HepG2 (cell line): ENCODE data around the gene APH1B. TPM values are rescaled to one million over a fixed set of nuclear protein-coding genes. Genes with fewer than 3 reads are reported as not detected.

Experiments
- ATAC-seq: fragments of 200-7000 bp; cut with Tn5 transposase; 3 replicates; pipeline ENCODE4 v1.9.1; 2020; ENCODE audit warnings: mild to moderate bottlenecking, moderate library complexity
- BruUV-seq: library from RNA; stranded (reverse); fragments of 400-500 nt; replicated peaks from 2 replicates; lab custom pipeline; 2021; lab: Mats Ljungman, UMichigan
- CTCF ChIA-PET: fragments of 300-600 bp; formaldehyde crosslinking; extraction: SDS; loops from one replicate; lab custom pipeline; 2021; ENCODE audit warnings: low total read pairs, inconsistent platforms, low intra/inter-chr PET ratio; lab: Yijun Ruan, JAX
- POLR2A ChIA-PET: fragments of 350-600 bp; sonication (Branson Sonifier 250); formaldehyde crosslinking; loops from one replicate; lab custom pipeline; 2020; ENCODE audit warnings: antibody characterized with exemption, inconsistent platforms; lab: Yijun Ruan, JAX
- DNase-seq: peaks from one replicate; pipeline ENCODE4 v3.0.0-alpha.2; 2015; ENCODE audit warnings: low spot score
- FAIRE-seq: peaks from 3 replicates; lab custom pipeline; 2011; peaks lifted over from hg19 to GRCh38; lab: Jason Lieb, UNC
- H2AFZ ChIP-seq: one replicate; pipeline ENCODE4 v1.6.1; 2011; ENCODE audit warnings: low read length, inconsistent platforms
- H3K27ac ChIP-seq: fragments of 300-600 bp; 3 replicates; pipeline ENCODE4 v1.8.0; 2011; ENCODE audit warnings: mixed run types, mild to moderate bottlenecking, mixed read lengths, low read length, inconsistent platforms; ENCODE audit not compliant: insufficient read depth; ENCODE audit errors: extremely low read length
- H3K27me3 ChIP-seq, 2 experiments: fragments of 200-600 bp in 1 of 2; 2 replicates in 1 of 2; 3 replicates in 1 of 2; pipeline versions ENCODE4 v1.6.0 to v1.8.0; 2011; ENCODE audit warnings: low read length in 2 of 2, mild to moderate bottlenecking in 2 of 2, moderate library complexity in 2 of 2, inconsistent platforms in 1 of 2; ENCODE audit not compliant: insufficient read depth in 2 of 2, control insufficient read depth in 1 of 2
- H3K36me3 ChIP-seq, 2 experiments: fragments of 200-600 bp in 1 of 2; replicated peaks in 1 of 2; 2 replicates in 1 of 2; 3 replicates in 1 of 2; pipeline versions ENCODE4 v1.5.1 to v1.8.0; 2011; ENCODE audit warnings: low read length in 2 of 2, inconsistent platforms in 1 of 2; ENCODE audit not compliant: insufficient read depth in 2 of 2, control insufficient read depth in 1 of 2
- H3K4me1 ChIP-seq: 2 replicates; pipeline ENCODE4 v1.5.1; 2012; ENCODE audit warnings: low read length, inconsistent platforms; ENCODE audit not compliant: insufficient read depth
- H3K4me2 ChIP-seq: 2 replicates; pipeline ENCODE4 v1.6.0; 2011; ENCODE audit warnings: low read depth, low read length, inconsistent platforms
- H3K4me3 ChIP-seq, 3 experiments: fragments of 200-600 bp in 1 of 3; sonication (generic), shearing (Covaris generic) in 1 of 3; replicated peaks in 1 of 3; 2 replicates each; pipeline ENCODE4 v1.5.1; 2011 to 2016; ENCODE audit warnings: low read length in 3 of 3, inconsistent platforms in 2 of 3, low read depth in 2 of 3, mild to moderate bottlenecking in 2 of 3, control low read depth in 1 of 3, mixed read lengths in 1 of 3; ENCODE audit not compliant: insufficient read depth in 1 of 3
- H3K79me2 ChIP-seq: one replicate; pipeline ENCODE4 v1.6.1; 2011; ENCODE audit warnings: low read length, inconsistent platforms; ENCODE audit not compliant: insufficient read depth
- H3K9ac ChIP-seq: 2 replicates; pipeline ENCODE4 v1.6.0; 2011; ENCODE audit warnings: mild to moderate bottlenecking, low read depth, low read length, inconsistent platforms; ENCODE audit not compliant: insufficient read depth
- H3K9me3 ChIP-seq: 2 replicates; pipeline ENCODE4 v1.5.1; 2012; ENCODE audit warnings: mild to moderate bottlenecking, low read length
- H4K20me1 ChIP-seq: 2 replicates; pipeline ENCODE4 v1.6.0; 2011; ENCODE audit warnings: inconsistent platforms, mild to moderate bottlenecking, low read length, moderate library complexity; ENCODE audit not compliant: insufficient read depth
- CHD4 ChIP-seq: fragments of 200-600 bp; sonication (generic); IDR thresholded peaks from 2 replicates; pipeline ENCODE4 v1.7.0; 2017; ENCODE audit warnings: mild to moderate bottlenecking, low read length, borderline replicate concordance
- ELF3 ChIP-seq: IDR thresholded peaks from 2 replicates; pipeline ENCODE4 v1.6.1; 2016; ENCODE audit warnings: missing genetic modification reagents, missing compliant biosample characterization
- HES4 ChIP-seq: sonication (generic); formaldehyde crosslinking; IDR thresholded peaks from 2 replicates; pipeline ENCODE4 v1.9.0; 2021; ENCODE audit warnings: mild to moderate bottlenecking, missing genetic modification reagents, borderline replicate concordance
- HNRNPUL1 ChIP-seq: fragments of 200-400 bp; formaldehyde crosslinking; IDR thresholded peaks from 2 replicates; pipeline ENCODE4 v1.6.1; 2017; ENCODE audit warnings: low read depth, mild to moderate bottlenecking, low read length, moderate library complexity
- IRF2 ChIP-seq: IDR thresholded peaks from 2 replicates; pipeline ENCODE4 v1.6.1; 2018; ENCODE audit warnings: missing genetic modification reagents, missing compliant biosample characterization
- NFYB ChIP-seq: sonication (generic); formaldehyde crosslinking; IDR thresholded peaks from 2 replicates; pipeline ENCODE4 v1.4.0; 2020; ENCODE audit warnings: missing genetic modification reagents
- SAP130 ChIP-seq: IDR thresholded peaks from 2 replicates; pipeline ENCODE4 v1.6.1; 2016; ENCODE audit warnings: low read depth
- SNAI1 ChIP-seq: sonication (generic); formaldehyde crosslinking; IDR thresholded peaks from 2 replicates; pipeline ENCODE4 v1.5.0; 2020; ENCODE audit warnings: mild to moderate bottlenecking, missing genetic modification reagents, borderline replicate concordance
- SOX6 ChIP-seq, 2 experiments: fragments of 450-650 bp in 1 of 2; sonication (generic) in 1 of 2; formaldehyde crosslinking in 1 of 2; IDR thresholded peaks; 2 replicates each; pipeline versions ENCODE4 v1.4.0 to v1.6.1; 2017 to 2020; ENCODE audit warnings: antibody characterized with exemption in 1 of 2, mild to moderate bottlenecking in 1 of 2, missing genetic modification reagents in 1 of 2
- YY1 ChIP-seq: IDR thresholded peaks from 2 replicates; pipeline ENCODE4 v1.6.1; 2011; ENCODE audit warnings: low read length, low read depth, moderate library complexity, mild to moderate bottlenecking; ENCODE audit not compliant: insufficient read depth, insufficient replicate concordance
- WGBS: methylation state at CpG from one replicate; pipeline ENCODE4 v1.1.6; 2017; ENCODE audit warnings: low lambda C conversion rate; 5-methylcytosine and 5-hydroxymethylcytosine counted together
- in situ Hi-C: cut with HindIII; loops from 2 replicates; pipeline ENCODE4 v1.10.0; 2017; ENCODE audit warnings: low pct_unique_long_range_greater_than_20kb; ENCODE audit not compliant: extremely low pct_ligation_motif_present
- intact Hi-C: fragments of 100-400 bp; cut with micrococcal nuclease; formaldehyde crosslinking; loops from one replicate; pipeline ENCODE4 v1.10.0; 2022; ENCODE audit not compliant: unreplicated experiment
- polyA plus RNA-seq, 8 experiments: library from polyadenylated mRNA; depleted of rRNA in 3 of 8; stranded (reverse) in 7 of 8; unstranded in 1 of 8; fragments of >200 nt; fragmentation: Illumina TruSeq in 4 of 8; extraction: Trizol in 4 of 8; gene quantifications; 2 replicates each; pipeline versions ENCODE4 v1.2.1 to v1.2.3, GENCODE V29; 2011 to 2016; ENCODE audit warnings: low read depth in 4 of 8, missing spikeins in 1 of 8, mixed read lengths in 1 of 8; ENCODE audit not compliant: insufficient read depth in 1 of 8
- total RNA-seq, 5 experiments: library from RNA; depleted of rRNA; stranded (reverse); fragments of >200 nt; fragmentation: Illumina TruSeq; extraction: Trizol; gene quantifications; 2 replicates each; pipeline ENCODE4 v1.2.3, GENCODE V29; 2016; ENCODE audit warnings: low read depth in 1 of 5
- TF ChIP-seq, protein P1 (sequence below): sonication (generic); formaldehyde crosslinking; IDR thresholded peaks from 2 replicates; pipeline ENCODE4 v1.8.0; 2022; ENCODE audit warnings: low read depth, missing genetic modification reagents
- TF ChIP-seq, protein P2 (sequence below): fragments of 450-650 bp; IDR thresholded peaks from 2 replicates; pipeline ENCODE4 v1.6.1; 2017; ENCODE audit warnings: mild to moderate bottlenecking
- TF ChIP-seq, protein P3 (sequence below): sonication (generic); formaldehyde crosslinking; IDR thresholded peaks from 2 replicates; pipeline ENCODE4 v1.9.0; 2022; ENCODE audit warnings: low read depth, missing genetic modification reagents
- TF ChIP-seq, protein P4 (sequence below): IDR thresholded peaks from 2 replicates; pipeline ENCODE4 v1.6.1; 2016
- TF ChIP-seq, protein P5 (sequence below): sonication (generic); formaldehyde crosslinking; IDR thresholded peaks from 2 replicates; pipeline ENCODE4 v1.5.1; 2020; ENCODE audit warnings: mild to moderate bottlenecking, moderate library complexity, missing genetic modification reagents

Gene APH1B
- total and polyA plus RNA-seq, 2 of the 13 experiments (the other 11 are each of a cell fraction or from before 2014, with no cell fraction given) = 0.45 to 1.00 TPM

DNA sequence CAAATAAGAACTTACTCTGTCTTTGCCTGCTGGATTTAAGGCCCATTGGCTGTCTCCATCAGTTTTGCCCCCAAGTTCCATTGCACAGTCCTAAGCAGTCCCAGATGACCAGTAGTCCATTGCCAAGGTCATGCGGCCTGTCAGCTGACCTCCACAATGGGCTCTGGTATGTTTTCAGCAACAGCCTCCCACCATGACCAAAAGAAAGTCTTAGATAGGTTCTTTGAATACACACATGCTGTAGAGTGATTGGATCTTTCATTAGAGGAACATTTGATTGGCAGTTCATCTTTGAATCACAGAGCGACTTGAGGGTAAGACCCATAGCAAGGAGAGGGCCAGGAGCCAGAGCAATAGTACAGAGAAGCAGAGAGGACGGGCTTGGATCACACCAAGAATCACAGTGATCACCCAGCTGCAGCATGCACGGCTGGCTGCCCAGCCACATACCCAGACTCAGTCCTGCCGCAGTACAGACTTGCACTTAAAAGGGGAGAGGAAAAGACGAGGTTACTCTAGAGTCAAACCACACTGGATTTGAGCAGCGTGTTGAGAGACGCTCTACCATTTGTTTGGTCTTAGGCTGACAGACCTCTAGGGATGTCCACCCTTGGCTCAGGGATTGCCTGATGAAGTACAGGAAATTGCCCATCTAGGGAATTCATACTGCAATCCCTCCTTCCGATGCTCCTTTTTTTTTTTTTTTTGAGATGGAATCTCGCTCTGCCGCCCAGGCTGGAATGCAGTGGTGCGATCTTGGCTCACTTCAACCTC is 50.4 kb downstream of the APH1B start:
- Histone ChIP-seq H3K79me2 (no peaks in the 10 kb centered on the region), H3K4me1 (no peaks in the 10 kb centered on the region), H3K4me2 (no peak overlapping the region), H3K9ac (no peak overlapping the region), H3K4me3 (no peak overlapping the region), H3K9me3 (no peaks in the 10 kb centered on the region), H3K36me3 (no peaks in the 10 kb centered on the region), H3K27ac (no peak overlapping the region), H3K27me3 (peaks cover 1 to 4% of the 10 kb centered on the region in 2 experiments; a peak in 3 of 5 replicates), H2AFZ (no peak overlapping the region), H4K20me1 (no peaks in the 10 kb centered on the region)
- FAIRE-seq (no peak), DNase-seq (no peak), ATAC-seq (no peak)
- in situ Hi-C loops (no loop called here), intact Hi-C loops (loop anchor here (2.0 kb wide), 1 partner anchor 79 kb away; no protein-coding TSS in a partner anchor)
- ChIA-PET POLR2A (no interaction called here), CTCF (no interaction called here)
- no TSS peak for BruUV-seq
- WGBS = 76% methylated on average over 11 of the region's 12 CpGs
- TF ChIP-seq HNRNPUL1 (no peak), SOX6 (IDR thresholded peaks at IDR 0.05) (no peak), SOX6 (CRISPR knock-in tag; IDR thresholded peaks at IDR 0.05) (no peak), YY1 (no peak), HES4 (CRISPR knock-in tag) (no peak), ELF3 (CRISPR knock-in tag) (no peak), CHD4 (no peak), NFYB (CRISPR knock-in tag) (no peak), IRF2 (no peak), SAP130 (CRISPR knock-in tag) (no peak), SNAI1 (CRISPR knock-in tag) (no peak)
- TF ChIP-seq, protein P1, sequence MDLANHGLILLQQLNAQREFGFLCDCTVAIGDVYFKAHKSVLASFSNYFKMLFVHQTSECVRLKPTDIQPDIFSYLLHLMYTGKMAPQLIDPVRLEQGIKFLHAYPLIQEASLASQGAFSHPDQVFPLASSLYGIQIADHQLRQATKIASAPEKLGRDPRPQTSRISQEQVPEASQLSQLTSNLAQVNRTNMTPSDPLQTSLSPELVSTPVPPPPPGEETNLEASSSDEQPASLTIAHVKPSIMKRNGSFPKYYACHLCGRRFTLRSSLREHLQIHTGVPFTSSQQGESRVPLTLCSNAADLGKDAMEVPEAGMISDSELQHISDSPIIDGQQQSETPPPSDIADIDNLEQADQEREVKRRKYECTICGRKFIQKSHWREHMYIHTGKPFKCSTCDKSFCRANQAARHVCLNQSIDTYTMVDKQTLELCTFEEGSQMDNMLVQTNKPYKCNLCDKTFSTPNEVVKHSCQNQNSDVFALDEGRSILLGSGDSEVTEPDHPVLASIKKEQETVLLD (CRISPR knock-in tag) = no peak
- TF ChIP-seq, protein P2, sequence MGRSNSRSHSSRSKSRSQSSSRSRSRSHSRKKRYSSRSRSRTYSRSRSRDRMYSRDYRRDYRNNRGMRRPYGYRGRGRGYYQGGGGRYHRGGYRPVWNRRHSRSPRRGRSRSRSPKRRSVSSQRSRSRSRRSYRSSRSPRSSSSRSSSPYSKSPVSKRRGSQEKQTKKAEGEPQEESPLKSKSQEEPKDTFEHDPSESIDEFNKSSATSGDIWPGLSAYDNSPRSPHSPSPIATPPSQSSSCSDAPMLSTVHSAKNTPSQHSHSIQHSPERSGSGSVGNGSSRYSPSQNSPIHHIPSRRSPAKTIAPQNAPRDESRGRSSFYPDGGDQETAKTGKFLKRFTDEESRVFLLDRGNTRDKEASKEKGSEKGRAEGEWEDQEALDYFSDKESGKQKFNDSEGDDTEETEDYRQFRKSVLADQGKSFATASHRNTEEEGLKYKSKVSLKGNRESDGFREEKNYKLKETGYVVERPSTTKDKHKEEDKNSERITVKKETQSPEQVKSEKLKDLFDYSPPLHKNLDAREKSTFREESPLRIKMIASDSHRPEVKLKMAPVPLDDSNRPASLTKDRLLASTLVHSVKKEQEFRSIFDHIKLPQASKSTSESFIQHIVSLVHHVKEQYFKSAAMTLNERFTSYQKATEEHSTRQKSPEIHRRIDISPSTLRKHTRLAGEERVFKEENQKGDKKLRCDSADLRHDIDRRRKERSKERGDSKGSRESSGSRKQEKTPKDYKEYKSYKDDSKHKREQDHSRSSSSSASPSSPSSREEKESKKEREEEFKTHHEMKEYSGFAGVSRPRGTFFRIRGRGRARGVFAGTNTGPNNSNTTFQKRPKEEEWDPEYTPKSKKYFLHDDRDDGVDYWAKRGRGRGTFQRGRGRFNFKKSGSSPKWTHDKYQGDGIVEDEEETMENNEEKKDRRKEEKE = no peak
- TF ChIP-seq, protein P3, sequence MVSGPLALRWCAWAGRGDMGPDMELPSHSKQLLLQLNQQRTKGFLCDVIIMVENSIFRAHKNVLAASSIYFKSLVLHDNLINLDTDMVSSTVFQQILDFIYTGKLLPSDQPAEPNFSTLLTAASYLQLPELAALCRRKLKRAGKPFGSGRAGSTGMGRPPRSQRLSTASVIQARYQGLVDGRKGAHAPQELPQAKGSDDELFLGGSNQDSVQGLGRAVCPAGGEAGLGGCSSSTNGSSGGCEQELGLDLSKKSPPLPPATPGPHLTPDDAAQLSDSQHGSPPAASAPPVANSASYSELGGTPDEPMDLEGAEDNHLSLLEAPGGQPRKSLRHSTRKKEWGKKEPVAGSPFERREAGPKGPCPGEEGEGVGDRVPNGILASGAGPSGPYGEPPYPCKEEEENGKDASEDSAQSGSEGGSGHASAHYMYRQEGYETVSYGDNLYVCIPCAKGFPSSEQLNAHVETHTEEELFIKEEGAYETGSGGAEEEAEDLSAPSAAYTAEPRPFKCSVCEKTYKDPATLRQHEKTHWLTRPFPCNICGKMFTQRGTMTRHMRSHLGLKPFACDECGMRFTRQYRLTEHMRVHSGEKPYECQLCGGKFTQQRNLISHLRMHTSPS (CRISPR knock-in tag) = no peak
- TF ChIP-seq, protein P4, sequence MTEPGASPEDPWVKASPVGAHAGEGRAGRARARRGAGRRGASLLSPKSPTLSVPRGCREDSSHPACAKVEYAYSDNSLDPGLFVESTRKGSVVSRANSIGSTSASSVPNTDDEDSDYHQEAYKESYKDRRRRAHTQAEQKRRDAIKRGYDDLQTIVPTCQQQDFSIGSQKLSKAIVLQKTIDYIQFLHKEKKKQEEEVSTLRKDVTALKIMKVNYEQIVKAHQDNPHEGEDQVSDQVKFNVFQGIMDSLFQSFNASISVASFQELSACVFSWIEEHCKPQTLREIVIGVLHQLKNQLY (CRISPR knock-in tag) = no peak
- TF ChIP-seq, protein P5, sequence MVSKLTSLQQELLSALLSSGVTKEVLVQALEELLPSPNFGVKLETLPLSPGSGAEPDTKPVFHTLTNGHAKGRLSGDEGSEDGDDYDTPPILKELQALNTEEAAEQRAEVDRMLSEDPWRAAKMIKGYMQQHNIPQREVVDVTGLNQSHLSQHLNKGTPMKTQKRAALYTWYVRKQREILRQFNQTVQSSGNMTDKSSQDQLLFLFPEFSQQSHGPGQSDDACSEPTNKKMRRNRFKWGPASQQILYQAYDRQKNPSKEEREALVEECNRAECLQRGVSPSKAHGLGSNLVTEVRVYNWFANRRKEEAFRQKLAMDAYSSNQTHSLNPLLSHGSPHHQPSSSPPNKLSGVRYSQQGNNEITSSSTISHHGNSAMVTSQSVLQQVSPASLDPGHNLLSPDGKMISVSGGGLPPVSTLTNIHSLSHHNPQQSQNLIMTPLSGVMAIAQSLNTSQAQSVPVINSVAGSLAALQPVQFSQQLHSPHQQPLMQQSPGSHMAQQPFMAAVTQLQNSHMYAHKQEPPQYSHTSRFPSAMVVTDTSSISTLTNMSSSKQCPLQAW (CRISPR knock-in tag) = no peak
